GM18511 (cell line): ENCODE measurements around the gene PIN1.
A peak's percentile ranks its signal among the peaks of the same experiment; 100 is the strongest.
"Not testable (repeated sequence)": the region's sequence is repeated elsewhere in the genome, so short reads cannot be mapped to it uniquely, and the experiment has no call there.

Experiments
- ATAC-seq: cut with Tn5 transposase; IDR thresholded peaks from one replicate; pipeline ENCODE4 v1.9.1; 2021; ENCODE audit warnings: mild to moderate bottlenecking, moderate library complexity; ENCODE audit not compliant: unreplicated experiment

The PIN1 gene

DNA sequence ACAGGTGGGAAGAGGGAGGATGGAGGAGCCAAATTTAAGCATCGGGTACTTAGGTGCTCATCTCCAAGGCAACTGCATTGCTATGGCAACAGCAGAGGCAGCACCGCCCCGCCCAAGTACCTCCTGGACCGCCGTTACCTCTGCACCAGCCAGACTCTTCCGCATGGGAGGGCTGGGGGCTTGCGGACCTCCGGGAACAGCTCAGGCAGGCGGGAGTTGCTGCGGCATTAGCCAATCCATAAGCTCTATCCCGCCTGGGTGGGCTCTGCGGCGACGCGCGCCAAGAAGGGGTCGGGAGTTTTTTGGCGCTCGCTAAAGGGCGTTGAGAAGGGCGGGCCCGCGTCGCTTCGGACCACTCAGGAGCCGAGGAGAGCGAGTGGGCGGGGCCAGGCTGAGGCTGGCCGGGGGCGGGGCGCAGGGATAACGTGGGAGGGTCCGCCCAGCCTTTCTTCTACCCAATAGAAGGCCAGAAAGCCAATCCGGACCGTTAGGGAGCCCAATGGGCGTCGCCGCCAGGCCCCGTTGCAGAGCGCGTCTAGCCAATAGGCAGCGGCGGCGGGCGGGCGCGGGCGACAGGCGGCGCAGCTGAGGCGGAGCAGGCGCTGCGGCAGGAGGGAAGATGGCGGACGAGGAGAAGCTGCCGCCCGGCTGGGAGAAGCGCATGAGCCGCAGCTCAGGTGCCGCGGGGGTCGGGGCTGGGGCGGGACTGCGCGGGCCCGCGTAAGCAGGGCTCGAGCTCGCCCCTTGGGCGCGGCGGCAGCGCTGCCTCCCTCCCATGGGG, at the start of gene PIN1:
Gene PIN1 (plus strand): TSS at position 593 of the 781 bp plus-strand sequence. CDS start 27 bp downstream, at position 620.
- peak; percentile 92 for ATAC-seq

DNA sequence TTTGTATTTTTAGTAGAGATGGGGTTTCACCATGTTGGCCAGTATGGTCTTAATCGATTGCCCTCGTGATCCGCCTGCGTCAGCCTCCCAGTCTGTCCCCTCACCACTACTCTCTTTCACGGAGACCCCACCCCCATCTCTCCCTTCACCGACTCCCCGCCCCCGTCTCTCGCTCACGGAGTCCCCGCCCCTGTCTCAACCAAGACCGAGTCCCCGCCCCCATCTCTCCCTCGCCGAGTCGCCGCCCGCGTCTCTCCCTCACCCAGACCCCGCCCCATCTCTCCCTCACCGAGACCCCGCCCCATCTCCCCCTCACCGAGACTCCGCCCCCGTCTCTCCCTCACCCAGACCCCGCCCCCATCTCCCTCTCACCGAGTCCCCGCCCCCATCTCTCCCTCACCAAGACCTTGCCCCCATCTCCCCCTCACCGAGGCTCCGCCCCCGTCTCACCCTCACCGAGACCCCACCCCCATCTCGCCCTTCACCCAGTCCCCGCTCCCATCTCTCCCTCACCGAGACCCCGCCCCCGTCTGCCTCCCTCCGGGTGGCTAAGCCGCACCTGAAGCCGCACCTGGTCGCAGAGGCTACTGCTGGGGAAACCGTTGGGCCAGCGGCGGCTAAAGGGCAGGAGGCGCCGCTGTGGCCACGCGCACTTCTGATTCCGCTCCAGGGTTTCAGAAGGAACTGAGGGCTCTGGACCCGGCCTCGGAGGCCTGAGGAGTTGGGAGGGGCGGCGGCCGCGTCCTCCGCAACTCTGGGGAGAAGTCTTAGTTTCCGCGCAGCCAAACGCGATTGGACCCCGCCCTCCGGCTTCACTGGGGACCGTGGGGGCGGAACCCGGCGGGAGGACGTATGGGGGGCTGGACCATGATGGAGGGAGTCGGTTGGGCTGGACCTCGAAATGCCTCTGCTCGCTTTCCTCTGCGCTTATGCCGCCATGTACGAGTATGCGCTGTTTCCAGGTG, 49.5 kb upstream of the PIN1 start:
- peak; percentile 73 for ATAC-seq

DNA sequence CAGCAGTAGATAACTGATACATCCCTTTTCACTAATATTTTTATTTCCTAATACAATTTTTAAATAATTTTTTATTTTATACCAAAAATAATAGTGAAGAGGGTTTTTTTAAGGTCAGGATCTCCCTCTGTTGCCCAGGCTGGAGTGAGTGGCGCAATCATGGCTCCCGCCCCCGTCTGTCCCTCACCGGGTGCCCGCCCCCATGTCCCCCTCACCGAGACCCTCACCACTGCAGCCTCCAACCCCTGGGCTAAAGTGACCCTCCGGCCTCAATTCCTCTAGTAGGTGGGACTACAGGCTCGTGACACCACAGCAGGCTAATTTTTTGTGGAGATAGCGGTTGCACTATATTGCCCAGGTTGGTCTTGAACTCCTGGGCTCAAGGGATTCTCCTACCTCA, 48.8 kb upstream of the PIN1 start:
- ATAC-seq, result no peak

DNA sequence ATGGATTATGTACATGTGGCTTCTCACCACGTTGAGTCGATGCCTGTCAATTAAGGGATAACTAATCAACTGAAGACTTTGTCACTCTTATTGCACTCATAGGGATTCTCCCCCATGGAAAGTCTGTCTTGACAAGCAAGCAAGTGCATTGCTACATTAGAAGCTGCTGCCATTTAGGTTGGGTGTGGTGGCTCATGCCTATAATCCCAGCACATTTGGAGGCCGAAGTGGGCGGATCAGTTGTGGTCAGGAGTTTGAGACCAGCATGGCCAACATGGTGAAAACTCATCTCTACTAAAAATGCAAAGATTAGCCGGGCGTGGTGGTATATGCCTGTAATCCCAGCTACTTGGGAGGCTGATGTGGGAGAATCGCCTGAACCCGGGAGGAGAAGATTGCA, 48.3 kb upstream of the PIN1 start:
- ATAC-seq, result no peak

DNA sequence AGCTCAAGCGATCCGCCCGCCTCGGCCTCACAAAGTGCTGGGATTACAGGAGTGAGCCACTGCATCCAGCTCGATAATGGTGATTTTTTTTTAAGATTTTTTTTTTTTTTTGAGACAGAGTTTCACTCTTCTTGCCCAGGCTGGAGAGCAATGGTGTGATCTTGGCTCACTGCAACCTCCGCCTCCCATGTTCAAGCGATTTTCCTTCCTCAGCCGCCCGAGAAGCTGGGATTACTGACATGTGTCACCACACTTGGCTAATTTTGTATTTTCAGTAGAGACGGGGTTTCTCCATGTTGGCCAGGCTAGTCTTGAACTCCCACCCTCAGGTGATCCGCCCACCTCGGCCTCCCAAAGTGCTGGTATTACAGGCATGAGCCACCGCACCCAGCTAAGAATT, 46.5 kb upstream of the PIN1 start:
- ATAC-seq, result not testable (repeated sequence)

DNA sequence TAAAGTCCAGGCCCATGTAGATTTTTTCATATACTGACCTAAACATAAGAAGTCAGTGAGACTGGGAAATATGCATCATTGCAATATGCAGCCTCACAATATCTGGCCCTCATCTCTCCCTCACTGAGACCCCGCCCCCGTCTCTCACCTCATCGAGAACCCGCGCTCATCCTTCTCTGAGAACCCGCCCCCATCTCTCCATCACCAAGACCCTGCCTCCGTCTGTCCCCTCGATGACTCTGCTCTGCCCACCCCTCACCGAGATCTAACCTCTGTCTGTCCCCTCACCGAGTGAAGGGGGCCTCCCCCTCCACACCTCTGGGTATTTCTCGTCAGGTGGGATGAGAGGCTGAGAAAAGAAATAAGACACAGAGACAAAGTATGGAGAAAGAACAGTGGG, 46.1 kb upstream of the PIN1 start:
- no peak for ATAC-seq

DNA sequence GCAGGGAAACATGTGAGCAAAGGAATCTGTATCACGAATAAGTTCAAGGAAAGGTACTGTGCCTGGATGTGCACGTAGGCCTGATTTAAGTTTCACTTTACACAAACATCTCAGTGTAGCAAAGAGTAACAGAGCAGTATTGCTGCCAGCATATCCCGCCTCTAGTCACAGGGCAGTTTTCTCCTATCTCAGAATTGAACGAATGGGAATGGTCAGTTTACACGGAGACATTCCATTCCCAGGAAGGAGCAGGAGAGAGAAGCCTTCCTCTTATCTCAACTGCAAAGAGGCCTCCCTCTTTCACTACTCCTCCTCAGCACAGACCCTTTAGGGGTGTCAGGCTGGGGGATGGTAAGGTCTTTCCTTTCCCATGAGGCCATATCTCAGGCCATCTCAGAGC, 45.5 kb upstream of the PIN1 start:
- ATAC-seq, result not testable (repeated sequence)

DNA sequence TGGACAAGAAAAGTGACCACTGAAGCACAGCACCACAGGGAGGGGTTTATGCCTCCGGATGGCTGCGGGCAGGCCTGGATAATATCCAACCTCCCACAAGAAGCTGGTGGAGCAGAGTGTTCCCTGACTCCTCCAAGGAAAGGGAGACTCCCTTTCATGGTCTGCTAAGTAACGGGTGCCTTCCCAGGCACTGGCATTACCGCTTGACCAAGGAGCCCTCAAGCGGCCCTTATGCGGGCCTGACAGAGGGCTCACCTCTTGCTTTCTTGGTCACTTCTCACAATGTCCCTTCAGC, 44.1 kb upstream of the PIN1 start:
- ATAC-seq, result not testable (repeated sequence)

DNA sequence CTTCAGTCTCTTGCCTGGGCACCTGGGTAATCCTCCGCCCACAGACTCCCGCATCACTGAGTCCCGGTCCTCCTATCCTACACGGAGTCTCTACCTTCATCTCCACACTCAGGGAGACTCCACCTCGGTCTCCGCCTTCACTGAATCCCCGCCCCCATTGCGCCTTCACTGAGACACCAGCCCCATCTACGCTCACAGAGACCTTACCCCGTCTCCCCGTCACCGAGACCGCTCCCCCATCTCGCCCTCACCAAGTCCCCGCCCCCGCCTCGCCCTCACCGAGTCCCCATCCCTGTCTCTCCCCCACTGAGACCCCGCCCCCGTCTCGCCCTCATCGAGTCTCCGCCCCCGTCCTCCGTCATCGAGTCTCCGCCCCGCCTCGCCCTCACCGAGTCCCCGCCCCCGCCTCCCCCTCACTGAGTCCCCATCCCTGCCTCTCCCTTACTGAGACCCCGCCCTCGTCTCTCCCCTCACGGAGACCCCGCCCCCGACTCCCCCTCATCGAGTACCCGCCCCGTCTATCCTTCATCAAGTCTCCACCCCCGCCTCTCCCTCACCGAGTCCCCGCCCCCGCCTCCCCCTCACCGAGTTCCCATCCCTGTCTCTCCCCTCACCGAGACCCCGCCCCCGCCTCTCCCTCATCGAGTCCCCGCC, 43.4 kb upstream of the PIN1 start:
- ATAC-seq, result peak; percentile 53

DNA sequence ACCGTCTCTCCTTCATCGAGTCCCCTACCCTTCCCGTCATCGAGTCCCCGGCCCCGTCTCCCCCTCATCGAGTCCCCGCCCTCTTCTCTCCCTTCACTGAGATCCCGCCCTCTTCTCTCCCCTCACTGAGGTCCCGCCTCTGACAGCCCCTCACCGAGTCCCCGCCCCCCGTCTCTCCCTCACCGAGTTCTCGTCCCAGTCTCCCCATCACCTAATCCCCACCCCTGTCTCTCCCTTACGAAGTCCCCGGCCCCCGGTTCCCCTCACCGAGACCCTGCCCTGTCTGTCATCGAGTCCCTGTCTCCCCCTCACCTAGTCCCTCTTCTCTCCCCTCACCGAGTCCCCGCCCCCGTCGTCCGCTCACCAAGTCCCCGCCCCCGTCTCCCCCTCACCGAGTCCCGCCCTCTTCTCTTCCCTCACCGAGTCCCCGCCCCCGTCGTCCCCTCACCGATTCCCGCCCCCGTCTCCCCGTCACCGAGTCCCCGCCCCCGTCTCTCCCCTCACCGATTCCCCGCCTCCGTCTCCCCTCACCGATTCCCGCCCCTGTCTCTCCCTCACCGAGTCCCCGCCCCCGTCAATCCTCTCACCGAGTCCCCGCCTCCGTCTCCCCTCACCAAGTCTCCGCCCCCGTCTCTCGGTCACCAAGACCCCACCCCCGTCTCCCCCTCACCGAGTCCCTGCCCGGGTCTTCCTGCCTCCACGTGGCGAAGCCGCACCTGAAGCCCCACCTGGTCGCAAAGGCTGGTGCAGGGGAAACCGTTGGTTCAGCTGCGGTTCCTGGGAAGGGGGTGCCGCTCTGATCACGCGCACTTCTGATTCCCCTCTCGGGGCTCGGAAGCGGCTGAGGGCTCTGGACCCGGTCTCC, 42.7 kb upstream of the PIN1 start:
- ATAC-seq, result peak; percentile 38

DNA sequence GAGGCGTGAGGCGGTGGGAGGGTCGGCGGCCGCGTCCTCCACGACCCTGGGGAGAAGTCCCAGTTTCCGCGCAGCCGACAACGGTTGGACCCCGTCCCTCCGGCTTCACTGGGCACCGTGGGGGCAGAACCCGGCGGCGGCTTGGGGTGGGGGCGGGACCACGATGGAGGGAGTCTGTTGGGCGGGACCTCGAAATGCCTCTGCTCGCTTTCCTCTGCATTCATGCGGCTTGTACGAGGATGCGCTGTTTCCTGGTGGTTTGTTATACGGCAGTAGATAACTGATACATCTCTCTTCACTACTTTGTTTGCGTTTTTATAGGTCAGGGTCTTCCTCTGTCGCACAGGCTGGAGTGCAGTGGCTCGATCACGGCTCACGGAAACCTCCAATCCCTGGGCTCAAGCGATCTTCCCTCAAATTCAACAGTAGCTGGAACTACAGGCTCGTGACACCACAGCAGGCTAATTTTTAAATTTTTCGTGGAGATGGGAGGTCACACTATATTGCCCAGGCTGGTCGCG, 42.0 kb upstream of the PIN1 start:
- peak; percentile 16 for ATAC-seq

DNA sequence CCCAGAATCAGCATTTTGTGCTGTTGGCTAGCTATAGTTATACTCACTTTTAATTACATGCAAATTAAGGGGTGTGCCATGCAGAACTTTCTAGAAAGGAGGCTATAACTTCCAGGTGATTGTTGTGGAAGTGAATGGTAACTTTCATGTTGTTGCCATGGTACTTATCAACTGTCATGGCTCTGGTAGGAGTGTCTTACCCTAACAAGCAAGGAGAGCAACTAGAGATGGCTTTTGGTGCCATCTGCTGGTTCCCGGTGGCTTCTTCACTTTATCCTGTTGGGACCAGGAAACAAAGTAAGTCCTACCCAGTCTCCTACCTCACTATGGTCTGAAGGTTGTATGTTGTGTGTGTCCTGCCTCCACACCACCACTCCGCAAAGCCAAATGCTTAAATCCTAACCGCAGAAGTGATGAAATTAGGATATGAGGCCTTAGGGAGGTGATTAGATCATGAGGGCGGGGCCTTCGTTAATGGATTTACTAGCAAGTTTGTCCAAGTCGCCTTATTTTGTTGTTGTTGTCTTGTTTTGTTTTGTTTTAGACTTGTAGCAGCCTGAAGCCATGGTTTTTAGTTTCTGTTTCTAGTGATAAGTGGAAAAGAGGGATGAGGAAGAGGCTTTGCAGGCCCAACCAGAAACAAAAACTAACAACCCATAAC, 38.9 kb upstream of the PIN1 start:
- peak; percentile 62 for ATAC-seq

DNA sequence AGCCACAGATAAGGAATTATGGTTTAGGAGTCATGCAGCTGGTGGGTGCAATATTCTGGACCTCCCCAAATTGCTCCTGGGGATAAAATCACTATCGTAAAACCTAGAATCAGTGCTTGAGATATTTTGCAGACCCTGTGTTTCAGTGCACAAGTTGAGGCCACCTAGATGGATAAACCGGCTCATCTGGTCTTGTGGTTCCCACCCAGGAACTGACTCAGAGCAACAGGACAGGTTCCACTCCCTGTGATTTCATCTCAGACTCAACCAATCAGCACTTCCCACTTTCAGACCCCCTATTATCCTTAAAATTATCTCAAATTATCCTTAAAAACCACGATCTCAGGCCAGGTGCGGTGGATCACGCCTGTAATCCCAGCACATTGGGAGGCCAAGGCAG, 37.2 kb upstream of the PIN1 start:
- ATAC-seq, result no peak

GRCh38 chr19:9799162-9799561, 36.0 kb upstream of the PIN1 start:
- ATAC-seq, result no peak

DNA sequence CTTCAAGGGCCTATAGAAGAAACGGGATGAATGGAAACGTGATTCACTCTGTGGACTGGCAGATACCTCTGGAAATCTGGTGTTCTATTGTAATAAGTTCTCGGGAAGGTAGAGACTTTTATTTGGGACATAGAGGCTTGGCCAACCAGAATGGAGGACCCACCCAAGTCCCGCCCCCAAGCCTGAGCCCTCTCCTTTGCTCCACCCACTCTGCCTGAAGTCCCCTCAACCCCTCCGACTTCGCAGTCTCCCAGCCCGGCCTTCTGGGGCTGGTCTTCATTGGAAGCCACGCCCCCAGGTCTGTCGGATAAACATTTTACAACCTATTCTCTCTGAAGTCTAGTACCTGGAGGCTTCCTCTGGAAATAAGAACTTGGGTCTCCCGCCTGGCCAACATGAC, 33.1 kb upstream of the PIN1 start:
- no peak for ATAC-seq

GRCh38 chr19:9806803-9807202, 28.3 kb upstream of the PIN1 start:
- no peak for ATAC-seq

DNA sequence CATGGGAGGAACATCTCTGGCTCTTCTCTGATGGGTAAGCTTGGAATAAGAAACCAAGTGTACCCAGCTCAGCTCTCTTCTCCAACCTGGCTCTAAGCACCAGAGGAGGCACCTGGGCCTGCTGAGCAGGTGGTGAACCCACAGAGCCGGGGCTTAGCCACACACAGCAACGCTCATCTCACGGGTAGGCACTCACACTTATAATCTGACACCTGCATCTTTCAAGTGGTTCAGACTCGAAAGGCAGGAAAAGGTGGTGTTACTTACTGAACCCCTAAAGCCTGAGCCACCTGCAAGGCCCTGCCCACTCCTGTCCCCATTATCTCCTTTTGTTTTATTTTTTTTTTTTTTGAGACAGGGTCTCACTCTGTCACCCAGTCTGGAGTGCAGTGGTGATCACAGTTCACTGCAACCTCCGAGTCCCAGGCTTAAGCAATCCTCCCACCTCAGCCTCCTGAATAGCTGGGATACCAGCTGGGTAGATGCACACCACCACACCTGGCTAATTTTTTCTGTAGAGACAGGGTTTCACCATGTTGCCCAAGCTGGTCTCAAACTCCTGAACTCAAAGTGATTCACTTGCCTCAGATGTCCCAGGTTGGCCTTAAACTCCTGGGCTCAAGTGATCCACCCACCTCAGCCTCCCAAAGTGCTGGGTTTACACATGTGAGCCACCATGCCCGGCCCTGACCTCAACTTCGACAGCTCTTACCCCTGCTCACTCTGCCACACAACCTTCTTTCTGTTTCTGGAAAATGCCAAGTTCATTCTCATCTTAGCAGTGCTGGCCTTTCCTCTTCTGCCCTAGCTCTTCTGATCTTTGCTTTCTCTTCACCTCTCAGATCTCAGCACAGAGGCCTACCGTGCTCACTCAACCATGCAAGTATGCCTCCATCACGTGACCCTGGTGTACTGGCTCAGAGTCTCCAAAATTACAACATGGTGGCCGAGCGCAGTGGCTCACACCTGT, 26.0 kb upstream of the PIN1 start:
- no peak for ATAC-seq

DNA sequence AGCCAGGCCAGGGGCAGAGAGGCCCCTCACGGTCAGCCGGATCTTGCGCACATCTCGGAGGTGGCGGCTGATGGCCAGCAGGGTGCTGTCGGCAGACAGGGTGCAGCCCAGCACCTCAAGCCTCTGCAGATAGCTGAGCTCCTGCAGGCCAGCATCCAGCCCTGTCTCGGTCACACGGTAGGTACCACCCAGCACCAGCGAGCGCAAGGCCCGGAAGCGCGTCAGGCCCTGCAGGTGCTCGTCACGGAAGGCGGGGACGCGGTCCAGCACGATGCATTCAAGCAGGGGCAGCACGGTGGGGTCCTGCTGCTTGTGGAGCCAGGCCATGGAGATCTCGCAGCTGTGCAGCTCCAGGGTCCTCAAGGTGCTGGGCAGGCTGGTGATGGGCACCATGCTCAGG, 24.0 kb upstream of the PIN1 start:
- no peak for ATAC-seq
